Germinal center (tissue), 1 donor: ENCODE results near the gene SLC6A8.

ENCODE experiments used
- DNase-seq: peaks from one replicate; pipeline ENCODE4 v3.0.0; 2012; ENCODE audit warnings: mixed read lengths, low spot score

SLC6A8 gene

DNA sequence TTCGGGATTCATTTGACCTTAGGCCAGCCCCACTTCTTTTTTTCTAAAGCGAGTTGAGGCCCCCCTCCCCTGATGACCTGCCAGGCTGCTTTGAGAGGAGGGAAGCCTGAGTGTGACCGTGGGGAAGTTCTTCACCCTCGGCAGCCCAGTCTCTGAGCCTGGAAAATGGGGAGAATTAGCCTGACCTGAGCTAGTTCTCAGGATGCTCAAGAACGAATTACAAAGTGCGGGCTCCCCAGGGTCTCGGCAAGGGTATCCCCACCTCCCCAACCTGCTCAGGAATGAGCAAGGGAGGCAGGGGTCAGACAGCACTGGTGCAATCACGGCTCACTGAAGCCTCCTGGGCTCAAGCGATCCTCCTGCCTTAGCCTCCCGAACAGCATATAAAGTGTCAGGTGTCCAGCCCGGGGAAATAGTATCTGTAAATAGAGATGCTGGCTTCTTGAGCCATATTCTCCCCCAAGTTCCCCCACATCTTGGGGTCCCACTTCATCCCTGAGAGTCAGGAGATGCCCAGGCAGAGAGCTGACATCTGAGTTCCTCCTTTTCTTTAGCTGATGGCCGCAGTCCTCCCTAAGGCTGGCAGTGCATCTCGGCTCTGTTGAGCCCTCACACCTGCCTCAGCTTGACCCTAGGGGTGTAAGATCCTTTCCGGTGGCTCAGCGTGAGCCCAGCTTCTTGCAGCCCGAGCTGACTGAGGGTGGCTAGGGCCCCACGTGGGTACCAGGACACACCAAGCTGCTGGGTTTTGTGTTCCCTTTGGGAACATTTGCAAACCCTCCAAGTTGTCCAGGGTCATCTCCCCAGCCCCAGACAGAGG lies 39.2 kb upstream of the SLC6A8 start:
- no peak for DNase-seq

DNA sequence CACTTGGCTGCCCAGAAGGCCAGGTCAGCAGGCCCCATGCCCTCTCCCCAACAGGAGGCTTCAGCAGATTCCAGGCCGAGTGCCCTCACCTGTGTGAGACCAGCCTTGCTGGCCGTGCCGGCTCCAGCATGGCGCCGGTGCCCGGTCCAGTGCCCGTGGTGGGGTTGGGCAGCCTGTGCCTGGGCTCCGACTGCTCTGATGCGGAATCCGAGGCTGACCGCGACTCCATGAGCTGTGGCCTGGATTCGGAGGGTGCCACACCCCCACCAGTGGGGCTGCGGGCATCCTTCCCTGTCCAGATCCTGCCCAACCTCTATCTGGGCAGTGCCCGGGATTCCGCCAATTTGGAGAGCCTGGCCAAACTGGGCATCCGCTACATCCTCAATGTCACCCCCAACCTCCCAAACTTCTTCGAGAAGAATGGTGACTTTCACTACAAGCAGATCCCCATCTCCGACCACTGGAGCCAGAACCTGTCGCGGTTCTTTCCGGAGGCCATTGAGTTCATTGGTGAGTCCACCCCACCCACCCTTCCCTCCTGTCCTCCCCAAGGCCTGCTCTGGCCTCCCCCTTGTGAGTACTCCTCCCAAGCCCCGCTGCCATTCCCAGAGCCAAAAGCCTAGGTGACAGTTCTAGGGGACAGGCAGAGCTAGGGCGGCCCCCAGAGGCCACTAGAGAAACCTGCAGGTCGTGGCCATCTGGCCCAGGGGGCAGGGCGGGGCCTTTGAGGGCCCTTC lies 38.4 kb upstream of the SLC6A8 start:
- peak; percentile 68 for DNase-seq

DNA sequence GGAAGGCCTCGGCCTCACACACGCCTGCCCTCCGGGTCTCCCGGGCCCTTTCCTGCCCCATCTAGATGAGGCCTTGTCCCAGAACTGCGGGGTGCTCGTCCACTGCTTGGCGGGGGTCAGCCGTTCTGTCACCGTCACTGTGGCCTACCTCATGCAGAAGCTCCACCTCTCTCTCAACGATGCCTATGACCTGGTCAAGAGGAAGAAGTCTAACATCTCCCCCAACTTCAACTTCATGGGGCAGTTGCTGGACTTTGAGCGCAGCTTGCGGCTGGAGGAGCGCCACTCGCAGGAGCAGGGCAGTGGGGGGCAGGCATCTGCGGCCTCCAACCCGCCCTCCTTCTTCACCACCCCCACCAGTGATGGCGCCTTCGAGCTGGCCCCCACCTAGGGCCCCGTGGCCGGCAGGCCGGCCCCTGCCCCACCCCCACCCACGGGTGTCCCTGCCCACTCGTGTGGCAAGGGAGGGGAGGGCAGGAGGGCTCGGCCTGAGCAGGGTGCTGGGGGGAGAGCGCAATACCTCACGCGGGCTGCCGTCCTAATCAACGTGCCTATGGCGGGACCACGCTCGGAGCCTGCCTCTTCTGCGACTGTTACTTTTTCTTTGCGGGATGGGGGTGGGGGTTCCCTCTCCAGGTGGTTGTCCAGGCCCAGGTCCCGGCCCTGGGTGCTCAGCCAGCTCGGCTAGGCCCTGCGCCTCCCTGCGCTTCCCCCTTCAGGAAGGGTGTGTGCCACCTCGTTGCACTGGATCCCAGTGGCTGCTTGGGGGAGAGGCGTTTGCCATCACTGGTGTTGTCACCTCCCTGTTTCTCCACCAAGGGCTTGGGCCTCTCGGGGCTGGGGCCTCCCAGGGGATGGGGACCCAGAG lies 37.6 kb upstream of the SLC6A8 start:
- no peak for DNase-seq

DNA sequence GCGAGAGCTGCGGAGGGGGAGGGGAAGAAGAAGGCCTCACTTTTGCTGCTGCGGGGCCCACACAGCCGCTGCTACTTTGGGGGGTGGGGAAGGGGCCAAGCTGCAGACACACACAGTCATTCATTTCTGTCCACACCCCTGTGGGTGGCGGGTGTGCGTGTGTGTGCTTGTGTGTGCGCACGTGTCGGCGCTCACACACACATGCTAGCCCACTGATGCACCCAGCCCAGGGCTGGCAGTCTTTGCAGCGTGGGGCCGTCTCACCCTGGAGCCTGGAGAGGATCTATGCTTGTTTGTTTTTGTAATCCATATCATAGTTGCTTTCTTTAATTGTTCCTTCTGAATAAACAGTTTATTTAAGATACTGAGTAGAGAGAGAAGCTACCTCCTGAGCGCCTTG lies 36.8 kb upstream of the SLC6A8 start:
- DNase-seq = no peak

DNA sequence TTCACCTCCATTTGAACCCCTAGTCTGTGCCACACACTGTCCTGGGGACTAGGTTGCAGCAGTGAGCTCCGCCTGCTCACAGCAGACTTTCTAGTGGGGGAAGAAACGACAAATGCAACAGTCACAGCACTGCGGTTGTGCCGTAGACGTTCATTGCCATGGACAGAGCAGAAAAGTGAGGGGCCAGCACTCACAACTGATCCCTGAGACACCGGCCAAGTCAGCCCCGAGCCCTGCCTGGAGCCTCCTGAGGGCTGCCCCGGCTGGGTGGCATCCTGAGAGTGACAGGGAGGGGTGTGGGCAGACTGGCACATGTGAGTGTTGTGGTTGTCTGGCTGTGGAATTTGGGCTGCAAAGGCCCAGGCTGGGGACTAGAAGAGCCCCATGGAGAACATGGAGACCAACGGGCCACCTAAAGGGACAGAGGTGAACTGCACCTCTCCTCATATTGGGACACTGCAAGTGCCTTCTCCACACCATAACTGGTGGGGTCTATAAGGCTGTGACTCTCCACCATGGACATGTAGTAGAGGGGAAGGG lies 36.1 kb upstream of the SLC6A8 start:
- DNase-seq = no peak

DNA sequence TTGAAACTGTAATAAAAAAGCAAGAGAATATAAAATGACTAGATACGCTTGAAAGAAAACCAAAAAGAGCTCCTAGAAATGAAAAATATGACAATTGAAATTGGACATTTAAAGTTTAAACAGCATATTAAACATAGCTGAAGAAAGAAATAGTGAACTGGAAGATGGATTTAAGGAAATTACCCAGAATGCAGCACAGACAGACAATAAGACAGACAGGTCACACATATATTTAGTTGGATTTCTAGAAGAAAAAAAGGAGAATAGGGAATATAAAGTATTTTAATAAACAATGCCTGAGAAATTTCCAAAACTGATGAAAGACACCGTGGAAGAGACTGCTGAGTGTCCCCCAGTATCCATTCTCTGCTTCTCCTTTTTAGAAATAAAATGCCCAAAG lies 34.2 kb upstream of the SLC6A8 start:
- DNase-seq = no peak

DNA sequence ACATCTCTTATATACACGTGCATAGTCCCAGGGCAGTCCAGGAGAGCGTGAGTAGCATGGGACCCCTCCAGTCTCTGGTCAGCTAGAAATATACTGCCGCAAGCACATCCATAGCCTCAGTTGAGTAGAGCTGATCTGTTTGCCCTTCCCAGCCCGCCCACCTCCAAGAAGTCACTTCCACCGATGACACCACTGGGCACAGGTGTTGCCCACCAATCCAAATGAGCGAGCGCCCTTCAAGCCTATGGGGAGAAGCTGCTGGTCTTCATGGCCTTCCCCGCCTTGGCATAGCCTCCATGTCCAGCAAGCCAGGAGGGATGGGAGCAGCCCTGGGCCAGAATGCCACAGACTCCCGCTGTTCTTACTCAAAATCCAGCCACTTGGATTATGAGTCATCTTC lies 30.6 kb upstream of the SLC6A8 start:
- DNase-seq = no peak

DNA sequence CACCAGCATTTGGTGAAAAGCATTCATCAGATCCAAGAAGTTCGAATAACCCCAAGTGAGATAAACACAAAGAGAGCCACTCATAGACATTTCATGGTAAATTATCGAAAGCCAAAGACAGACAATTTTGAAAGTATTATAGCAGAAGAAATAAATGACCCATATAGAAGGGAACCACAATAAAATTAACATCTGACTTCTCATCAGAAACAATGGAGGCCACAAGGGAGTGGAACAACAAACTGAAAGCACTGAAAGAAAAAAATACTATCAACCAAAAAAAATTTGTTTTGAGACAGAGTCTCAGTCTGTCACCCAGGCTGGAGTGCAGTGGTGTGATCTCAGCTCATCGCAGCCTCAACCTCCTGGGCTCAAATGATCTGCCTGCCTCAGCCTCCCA lies 28.5 kb upstream of the SLC6A8 start:
- DNase-seq = no peak

DNA sequence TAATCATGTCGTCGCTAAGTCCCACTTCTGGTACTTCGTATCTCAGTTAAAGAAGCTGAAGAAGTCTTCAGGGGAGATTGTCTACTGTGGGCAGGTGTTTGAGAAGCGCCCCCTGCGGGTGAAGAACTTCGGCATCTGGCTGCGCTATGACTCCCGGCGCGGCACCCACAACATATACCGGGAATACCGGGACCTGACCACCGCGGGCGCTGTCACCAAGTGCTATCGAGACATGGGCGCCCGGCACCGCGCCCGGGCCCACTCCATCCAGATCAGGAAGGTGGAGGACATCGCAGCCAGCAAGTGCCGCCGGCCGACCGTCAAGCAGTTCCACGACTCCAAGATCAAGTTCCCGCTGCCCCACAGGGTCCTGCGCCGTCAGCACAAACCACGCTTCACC lies 25.5 kb upstream of the SLC6A8 start:
- no peak for DNase-seq

DNA sequence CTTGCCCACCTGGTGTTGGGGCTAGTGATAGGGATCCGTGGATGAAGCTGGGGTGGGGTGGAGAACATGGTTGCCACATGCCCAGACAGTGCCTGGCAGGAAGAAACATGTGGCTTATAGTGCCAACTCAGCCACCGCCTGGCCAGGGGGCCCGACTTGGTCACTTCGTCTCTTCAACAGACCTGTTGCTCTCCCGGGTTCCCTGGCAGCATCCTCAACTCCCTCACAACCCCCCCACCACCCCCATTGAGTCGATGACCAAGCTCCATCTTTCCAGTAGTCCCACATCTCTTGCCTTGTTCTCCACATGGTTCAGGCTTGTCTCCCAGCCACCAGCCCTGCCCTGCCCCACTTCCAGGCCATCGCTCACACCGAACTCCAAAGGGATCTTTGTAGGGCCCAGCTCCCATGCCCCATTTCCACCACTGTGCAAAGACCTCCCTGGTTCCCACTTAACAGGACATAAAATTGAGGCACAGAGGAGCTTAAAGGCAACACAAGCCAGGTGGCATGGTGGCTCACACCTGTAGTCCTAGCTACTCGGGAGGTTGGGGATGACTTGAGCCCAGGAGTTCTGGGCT lies 21.9 kb upstream of the SLC6A8 start:
- DNase-seq = no peak

DNA sequence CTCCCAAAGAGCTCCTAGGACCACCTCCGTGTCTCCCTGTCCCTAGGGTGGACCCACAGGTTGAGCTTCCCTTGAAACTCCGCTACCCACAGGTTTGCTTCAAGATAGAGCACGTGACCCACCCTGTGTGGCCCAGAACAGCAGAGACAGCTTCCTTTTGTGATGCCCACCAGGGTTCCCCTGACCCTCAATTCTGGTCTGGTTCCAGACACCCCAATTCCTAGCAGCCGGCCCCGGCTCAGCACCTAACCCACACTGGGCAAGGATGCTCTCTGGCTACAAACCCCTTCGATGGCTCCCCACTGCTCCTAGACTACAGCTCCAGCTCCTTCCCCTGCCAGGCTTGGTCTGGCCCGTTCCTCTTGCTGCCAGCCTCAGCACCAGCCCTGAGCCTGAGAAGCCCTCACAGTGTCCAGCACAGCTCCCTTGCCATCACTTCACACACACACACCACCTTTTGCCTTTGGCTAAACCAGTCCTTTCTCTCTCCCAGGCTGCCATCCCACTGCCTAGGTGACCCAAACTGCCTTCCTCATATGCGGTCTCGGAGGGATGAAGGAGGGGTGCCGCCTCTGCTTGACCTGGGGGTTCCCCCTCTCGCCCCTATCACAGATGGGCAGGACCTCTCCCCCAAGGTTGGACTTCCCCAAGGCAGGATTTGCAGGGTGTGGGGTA lies 20.3 kb upstream of the SLC6A8 start:
- no peak for DNase-seq

DNA sequence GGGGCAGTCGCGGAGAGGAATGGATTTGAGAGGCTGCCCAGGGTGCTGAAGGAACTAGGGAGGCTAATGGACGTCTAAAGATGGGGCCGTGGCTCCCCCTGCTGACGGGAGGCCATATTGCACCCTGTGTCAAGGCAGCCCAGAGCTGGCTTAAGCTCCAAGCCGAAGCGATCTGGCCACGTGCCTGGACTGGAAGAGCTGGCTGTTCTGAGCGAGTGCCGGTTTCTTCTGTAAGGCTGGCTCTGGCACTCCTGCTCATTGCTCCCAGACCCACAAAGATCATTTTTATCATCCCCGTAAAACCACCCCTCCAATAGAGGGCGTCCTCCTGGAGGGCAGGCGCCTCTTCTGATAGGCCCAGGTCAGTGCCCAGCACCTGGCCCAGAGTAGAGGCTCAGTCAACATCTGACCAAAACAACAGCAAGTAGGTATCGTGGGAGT lies 19.8 kb upstream of the SLC6A8 start:
- peak; percentile 65 for DNase-seq

DNA sequence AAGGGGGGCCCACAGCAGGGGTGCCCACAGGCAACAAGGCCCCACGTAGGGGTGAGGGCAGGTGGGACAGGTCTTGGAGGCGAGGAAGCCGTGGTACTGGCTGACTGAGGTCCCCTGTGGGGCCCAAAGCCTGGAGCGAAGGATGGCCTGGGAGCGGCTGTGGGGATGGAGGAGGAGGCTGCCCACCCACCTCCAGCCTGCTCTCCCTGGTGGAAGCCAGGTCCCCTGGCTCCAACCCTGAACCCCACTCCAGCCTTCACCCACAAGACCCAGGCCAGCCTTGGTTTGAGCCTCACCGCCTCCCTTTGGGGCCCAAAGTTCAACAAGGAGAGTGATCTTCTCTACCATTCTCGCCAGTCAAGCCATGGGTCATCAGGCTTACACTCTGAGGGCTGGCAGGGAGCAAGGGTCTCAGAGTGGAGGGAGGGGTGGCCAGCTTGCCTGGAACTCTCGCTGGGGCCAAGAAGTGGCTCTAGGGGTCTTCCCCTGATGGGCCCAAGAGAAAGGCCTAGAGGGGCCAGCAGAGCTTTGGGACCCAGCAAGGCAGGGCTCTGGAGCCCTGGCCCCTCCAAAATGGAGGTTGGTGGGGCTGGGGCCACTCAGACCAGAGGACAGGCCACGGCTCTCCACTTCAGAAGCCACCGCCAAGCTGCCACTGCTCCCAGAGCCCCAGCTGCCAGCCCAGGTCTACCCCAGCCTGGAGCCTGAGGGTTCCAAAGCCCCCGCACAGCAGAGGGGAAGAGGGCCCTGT lies 19.1 kb upstream of the SLC6A8 start:
- no peak for DNase-seq

DNA sequence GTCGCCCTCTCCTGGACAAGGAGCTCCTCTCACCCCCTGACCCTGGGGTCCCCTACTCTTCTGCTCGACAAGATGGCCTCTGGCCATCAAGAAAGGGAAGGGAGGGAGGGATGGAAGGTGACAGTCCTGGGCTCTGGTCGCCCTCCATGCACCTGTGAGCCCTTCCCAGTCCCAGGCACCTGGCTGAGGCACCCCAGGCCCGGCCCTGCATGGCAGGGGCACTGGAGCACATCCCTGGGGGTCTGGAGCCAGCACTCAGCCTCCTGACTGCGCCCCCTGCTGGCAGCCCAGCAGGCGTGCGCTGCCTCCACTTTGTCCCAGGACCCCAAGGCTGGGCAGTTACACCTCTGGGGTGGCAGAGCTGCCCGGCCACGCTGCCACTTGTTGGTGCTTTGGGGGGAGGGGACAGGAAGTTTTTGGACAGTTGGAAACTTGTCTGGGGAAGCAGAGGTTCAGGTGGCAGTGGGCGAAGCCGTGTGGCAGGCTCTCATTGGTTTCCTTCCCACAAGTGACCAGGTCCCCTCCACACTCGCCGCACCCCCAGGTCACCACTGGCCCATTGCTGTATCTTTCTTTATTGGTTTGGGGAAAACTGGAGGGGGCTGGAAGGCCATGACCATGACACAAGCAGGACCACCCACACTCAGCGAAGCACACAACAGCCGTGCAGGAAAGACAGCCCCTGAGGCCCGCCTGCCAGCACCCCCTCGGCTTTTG lies 18.4 kb upstream of the SLC6A8 start:
- peak; percentile 71 for DNase-seq

DNA sequence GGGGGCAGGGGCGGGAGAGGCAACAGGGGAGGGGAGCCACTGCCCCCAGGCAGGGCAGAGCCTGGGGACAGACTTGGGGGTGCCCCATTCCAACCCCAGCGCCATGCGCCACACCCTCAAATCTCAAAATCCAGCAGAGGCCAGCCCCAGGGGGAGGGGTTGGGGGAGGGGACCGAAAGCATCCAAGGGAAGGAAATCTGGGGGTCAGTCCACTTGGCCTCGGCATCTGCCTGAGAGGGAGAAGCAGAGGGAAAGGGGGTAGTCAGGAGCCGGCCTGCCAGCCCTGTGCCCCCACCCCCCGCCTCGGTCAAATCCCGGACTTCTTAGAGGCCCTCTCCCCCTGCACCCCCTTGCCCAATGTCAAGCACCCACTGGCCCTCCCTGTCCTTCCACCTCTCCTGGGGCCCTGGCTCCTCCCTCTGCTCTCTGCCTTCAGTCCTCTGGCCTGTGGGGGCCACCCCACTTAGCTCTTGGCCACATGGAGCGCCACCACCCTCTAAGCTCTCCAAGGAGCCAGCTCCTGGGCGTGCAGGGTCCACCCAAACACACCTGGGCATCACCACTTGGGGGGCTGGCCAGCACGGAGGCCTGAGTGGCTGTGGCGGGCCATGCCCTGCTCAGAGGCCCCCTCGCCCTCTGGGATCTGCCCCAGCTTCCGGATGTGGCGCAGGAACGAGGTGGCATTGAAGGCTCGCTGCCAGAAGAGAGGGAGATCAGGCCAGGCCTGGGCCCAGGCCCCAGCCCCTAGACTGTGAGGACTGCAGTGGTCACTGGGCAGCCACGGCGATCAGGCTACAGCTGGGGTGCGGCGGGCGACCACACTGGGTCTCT lies 17.6 kb upstream of the SLC6A8 start:
- DNase-seq = no peak

DNA sequence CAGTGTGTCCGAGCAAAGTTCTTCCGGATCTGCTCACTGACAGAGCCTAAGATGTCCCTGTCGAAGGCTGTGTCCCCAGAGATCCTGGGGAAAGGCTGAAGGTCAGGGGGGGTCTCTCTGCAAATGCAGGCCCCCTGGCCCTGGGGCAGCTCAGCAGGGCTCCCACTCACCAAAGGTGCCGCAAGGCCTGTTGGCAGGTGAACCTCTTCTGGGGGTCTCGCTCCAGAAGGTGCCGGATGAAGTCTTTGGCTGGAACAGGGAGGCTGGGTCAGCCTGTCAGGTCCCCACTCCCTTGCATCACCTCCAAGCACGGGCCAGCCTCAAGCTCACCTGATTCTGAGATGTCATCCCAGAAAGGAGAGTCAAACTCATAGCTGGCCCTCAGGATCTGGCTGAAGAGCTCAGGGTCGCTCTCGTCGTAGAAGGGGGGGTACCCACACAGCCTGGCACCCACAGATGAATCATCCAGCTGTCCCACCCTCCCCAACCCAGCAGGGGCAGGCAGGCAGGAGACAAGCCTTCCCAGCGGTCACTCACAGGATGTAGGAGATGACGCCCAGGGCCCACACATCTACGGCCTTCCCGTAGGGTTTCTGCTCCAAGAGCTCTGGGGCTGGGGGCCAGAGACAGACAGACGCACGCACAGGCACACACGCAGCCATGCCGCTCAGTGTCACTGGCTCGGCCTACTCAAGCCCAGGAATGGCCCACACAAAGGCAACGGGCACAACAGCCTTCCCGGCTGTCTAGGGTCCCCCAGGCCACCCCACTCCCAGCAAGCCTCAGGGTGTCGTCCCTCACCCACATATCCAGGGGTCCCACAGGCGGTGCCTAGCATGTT lies 16.8 kb upstream of the SLC6A8 start:
- DNase-seq = no peak

DNA sequence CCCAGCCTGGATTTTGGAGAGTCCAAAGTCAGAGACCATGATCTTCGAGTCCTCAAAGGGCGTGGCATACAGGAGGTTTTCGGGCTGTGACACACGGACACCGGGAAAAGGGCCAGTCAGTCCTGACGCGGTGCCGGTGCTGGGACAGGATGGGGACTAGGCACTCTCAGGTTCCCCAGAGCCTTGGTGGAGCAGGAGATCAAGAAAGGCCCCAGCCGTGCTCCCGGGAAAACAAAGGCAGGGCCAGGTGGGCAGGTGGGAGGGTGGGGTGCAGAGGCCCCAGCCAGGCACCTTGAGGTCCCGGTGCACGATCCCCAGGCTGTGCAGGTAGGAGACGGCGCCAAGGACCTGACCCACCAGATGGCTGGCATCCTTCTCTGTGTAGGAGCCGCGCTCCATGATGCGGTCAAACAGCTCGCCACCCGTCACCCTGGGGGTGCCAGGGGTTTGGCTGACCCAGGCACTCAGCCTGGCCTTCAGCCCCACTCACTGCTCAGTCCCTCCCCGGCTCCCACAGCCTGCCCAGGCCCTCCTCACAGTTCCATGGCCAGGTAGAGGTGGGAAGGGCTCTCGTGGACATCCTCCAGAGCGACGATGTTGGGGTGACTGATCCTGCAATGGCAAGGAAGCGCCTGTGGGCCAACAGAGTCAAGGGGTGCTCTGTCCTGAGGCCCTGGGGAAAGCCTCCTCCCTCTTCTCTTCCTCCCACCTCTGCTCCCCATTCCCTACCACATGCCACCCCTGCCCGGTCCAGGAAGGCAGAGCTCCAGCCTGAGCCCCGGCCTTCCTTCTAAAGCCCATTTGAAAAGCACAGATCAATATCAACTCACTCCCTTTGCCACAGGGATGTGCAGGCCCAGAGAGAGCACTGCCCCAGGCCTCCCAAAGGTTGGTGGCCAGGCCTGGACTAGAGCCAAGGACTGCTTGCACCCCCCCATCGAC lies 15.9 kb upstream of the SLC6A8 start:
- no peak for DNase-seq
